Mesenchymal stem cell (in vitro differentiated cells and primary cell): ENCODE measurements around the gene CFAP206.

Experiments used
- DNase-seq: peaks from one replicate; pipeline ENCODE4 v3.0.0-alpha.2; 2013
- H2AFZ ChIP-seq: one replicate; pipeline ENCODE4 v1.6.1; 2013; ENCODE audit warnings: low read depth, mild to moderate bottlenecking, control low read depth, inconsistent platforms, low read length, moderate library complexity
- H2AK5ac ChIP-seq: 2 replicates; pipeline ENCODE4 v1.6.1; 2013; ENCODE audit warnings: low read length, moderate library complexity, mild to moderate bottlenecking, inconsistent platforms; ENCODE audit not compliant: severe bottlenecking
- H2BK120ac ChIP-seq: one replicate; pipeline ENCODE4 v1.6.1; 2013; ENCODE audit warnings: low read depth, mild to moderate bottlenecking, inconsistent platforms, low read length, moderate library complexity
- H2BK12ac ChIP-seq, 2 experiments: one replicate each; pipeline ENCODE4 v1.6.1; 2013; ENCODE audit warnings: inconsistent platforms in 2 of 2, low read length in 2 of 2, mild to moderate bottlenecking in 2 of 2, moderate library complexity in 2 of 2, control low read depth in 1 of 2
- H2BK15ac ChIP-seq: one replicate; pipeline ENCODE4 v1.6.1; 2013; ENCODE audit warnings: mild to moderate bottlenecking, low read depth, inconsistent platforms; ENCODE audit not compliant: poor library complexity, severe bottlenecking
- H2BK5ac ChIP-seq: 2 replicates; pipeline ENCODE4 v1.6.1; 2013; ENCODE audit warnings: low read depth, mild to moderate bottlenecking, low read length, control low read depth, inconsistent platforms; ENCODE audit not compliant: poor library complexity, severe bottlenecking
- H3K14ac ChIP-seq, 2 experiments: one replicate each; pipeline ENCODE4 v1.6.1; 2013; ENCODE audit warnings: inconsistent platforms in 2 of 2, low read length in 2 of 2, control low read depth in 1 of 2, mild to moderate bottlenecking in 1 of 2, moderate library complexity in 1 of 2
- H3K18ac ChIP-seq, 2 experiments: one replicate each; pipeline ENCODE4 v1.6.1; 2013; ENCODE audit warnings: inconsistent platforms in 2 of 2, low read length in 2 of 2, control low read depth in 1 of 2, low read depth in 1 of 2, mild to moderate bottlenecking in 1 of 2
- H3K23ac ChIP-seq, 2 experiments: one replicate each; pipeline ENCODE4 v1.6.1; 2013; ENCODE audit warnings: inconsistent platforms in 2 of 2, low read length in 2 of 2, mild to moderate bottlenecking in 2 of 2, moderate library complexity in 2 of 2, control low read depth in 1 of 2
- H3K27ac ChIP-seq: 2 replicates; pipeline ENCODE4 v1.5.1; 2013; ENCODE audit warnings: mild to moderate bottlenecking, moderate library complexity, low read length, control low read depth, inconsistent platforms; ENCODE audit not compliant: poor library complexity, severe bottlenecking
- H3K27me3 ChIP-seq, 2 experiments: 2 replicates each; pipeline versions ENCODE4 v1.6.1 to v1.7.0; 2013; ENCODE audit warnings: low read length in 2 of 2, mild to moderate bottlenecking in 2 of 2, moderate library complexity in 2 of 2, control low read depth in 1 of 2, inconsistent platforms in 1 of 2; ENCODE audit not compliant: control insufficient read depth in 1 of 2, insufficient read depth in 1 of 2
- H3K36me3 ChIP-seq, 2 experiments: 2 replicates each; pipeline versions ENCODE4 v1.6.1 to v1.7.0; 2013; ENCODE audit warnings: low read length in 2 of 2, control low read depth in 1 of 2, inconsistent platforms in 1 of 2, low read depth in 1 of 2, mild to moderate bottlenecking in 1 of 2; ENCODE audit not compliant: insufficient read depth in 2 of 2, control insufficient read depth in 1 of 2
- H3K4ac ChIP-seq, 2 experiments: one replicate each; pipeline ENCODE4 v1.6.1; 2013; ENCODE audit warnings: inconsistent platforms in 2 of 2, low read length in 2 of 2, mild to moderate bottlenecking in 2 of 2, moderate library complexity in 2 of 2, control low read depth in 1 of 2, low read depth in 1 of 2
- H3K4me1 ChIP-seq: 2 replicates; pipeline ENCODE4 v1.6.1; 2013; ENCODE audit warnings: low read depth, low read length, control low read depth; ENCODE audit not compliant: control insufficient read depth, insufficient read depth
- H3K4me2 ChIP-seq: 2 replicates; pipeline ENCODE4 v1.6.1; 2013; ENCODE audit warnings: low read length, mild to moderate bottlenecking, inconsistent platforms; ENCODE audit not compliant: poor library complexity, severe bottlenecking
- H3K4me3 ChIP-seq, 2 experiments: 2 replicates each; pipeline versions ENCODE4 v1.5.1 to v1.7.0; 2013; ENCODE audit warnings: low read length in 2 of 2, mild to moderate bottlenecking in 2 of 2, control low read depth in 1 of 2, low read depth in 1 of 2; ENCODE audit not compliant: insufficient read depth in 1 of 2
- H3K79me1 ChIP-seq: replicated peaks from 2 replicates; pipeline ENCODE4 v1.6.1; 2013; ENCODE audit warnings: mild to moderate bottlenecking, control low read depth, low read length, inconsistent platforms; ENCODE audit not compliant: poor library complexity, severe bottlenecking
- H3K9ac ChIP-seq: 2 replicates; pipeline ENCODE4 v1.7.0; 2013; ENCODE audit warnings: mild to moderate bottlenecking, low read length, moderate library complexity
- H3K9me3 ChIP-seq: 2 replicates; pipeline ENCODE4 v1.7.0; 2013; ENCODE audit warnings: mild to moderate bottlenecking, low read length; ENCODE audit not compliant: control insufficient read depth
- H4K8ac ChIP-seq: one replicate; pipeline ENCODE4 v1.6.1; 2013; ENCODE audit warnings: inconsistent platforms, mild to moderate bottlenecking, low read length, moderate library complexity
- H4K91ac ChIP-seq: one replicate; pipeline ENCODE4 v1.6.1; 2013; ENCODE audit warnings: mild to moderate bottlenecking, low read length, inconsistent platforms
- WGBS: methylation state at CpG from one replicate; pipeline ENCODE4 v1.1.7; 2013; ENCODE audit warnings: mixed read lengths; 5-methylcytosine and 5-hydroxymethylcytosine counted together

The CFAP206 gene

GRCh38 chr6:87431263-87431662 lies 23.5 kb downstream of the CFAP206 start:
- H3K9ac ChIP-seq: no peak overlapping the region
- H3K27ac ChIP-seq: no peak overlapping the region
- no peak for DNase-seq
- H4K8ac ChIP-seq: no peak overlapping the region
- H2BK120ac ChIP-seq: no peak overlapping the region
- H3K27me3 ChIP-seq: no peaks in the 10 kb centered on the region
- H4K91ac ChIP-seq: no peak overlapping the region
- no peak overlapping the region for H3K4me3 ChIP-seq
- no peak overlapping the region for H3K4ac ChIP-seq
- no peak overlapping the region for H3K23ac ChIP-seq
- H3K18ac ChIP-seq: no peak overlapping the region
- no peak overlapping the region for H3K14ac ChIP-seq
- no peaks in the 10 kb centered on the region for H3K4me1 ChIP-seq
- no peaks in the 10 kb centered on the region for H3K9me3 ChIP-seq
- H3K36me3 ChIP-seq: no peaks in the 10 kb centered on the region
- H2BK15ac ChIP-seq: no peak overlapping the region
- H2AK5ac ChIP-seq: no peak overlapping the region
- H2BK12ac ChIP-seq: no peak overlapping the region
- 79% methylated on average over 5 of the region's 5 CpGs for WGBS
- no peak overlapping the region for H2BK5ac ChIP-seq
- H3K4me2 ChIP-seq: no peak overlapping the region
- no peak overlapping the region for H2AFZ ChIP-seq
- no peaks in the 10 kb centered on the region for H3K79me1 ChIP-seq

GRCh38 chr6:87436435-87436834 lies 28.7 kb downstream of the CFAP206 start:
- H3K27me3 ChIP-seq: no peaks in the 10 kb centered on the region
- no peaks in the 10 kb centered on the region for H3K36me3 ChIP-seq
- peak; percentile 76 for DNase-seq
- H3K4ac ChIP-seq: no peak overlapping the region
- H2BK120ac ChIP-seq: no peak overlapping the region
- no peak overlapping the region for H2AFZ ChIP-seq
- no peak overlapping the region for H3K18ac ChIP-seq
- H3K79me1 ChIP-seq: no peaks in the 10 kb centered on the region
- no peak overlapping the region for H2BK12ac ChIP-seq
- H3K9ac ChIP-seq: no peak overlapping the region
- H2AK5ac ChIP-seq: no peak overlapping the region
- H3K27ac ChIP-seq: no peak overlapping the region
- H3K4me2 ChIP-seq: no peak overlapping the region
- H3K23ac ChIP-seq: no peak overlapping the region
- no peak overlapping the region for H2BK15ac ChIP-seq
- no peaks in the 10 kb centered on the region for H3K4me1 ChIP-seq
- H3K14ac ChIP-seq: no peak overlapping the region
- 8% methylated on average over 1 of the region's 4 CpGs for WGBS
- no peak overlapping the region for H4K91ac ChIP-seq
- H3K9me3 ChIP-seq: no peaks in the 10 kb centered on the region
- no peak overlapping the region for H3K4me3 ChIP-seq
- no peak overlapping the region for H2BK5ac ChIP-seq
- H4K8ac ChIP-seq: no peak overlapping the region

- Histone ChIP-seq H2BK15ac (no peak overlapping the region), H4K8ac (no peak overlapping the region), H2AK5ac (no peak overlapping the region), H3K4me2 (no peak overlapping the region), H3K36me3 (no peaks in the 10 kb centered on the region), H4K91ac (no peak overlapping the region), H2BK120ac (no peak overlapping the region), H3K27ac (no peak overlapping the region), H3K79me1 (no peaks in the 10 kb centered on the region), H3K4me3 (no peak overlapping the region), H3K4ac (no peak overlapping the region), H2BK12ac (no peak overlapping the region), H3K14ac (no peak overlapping the region), H3K9ac (no peak overlapping the region), H3K4me1 (no peaks in the 10 kb centered on the region), H3K18ac (no peak overlapping the region), H3K23ac (no peak overlapping the region), H3K27me3 (no peaks in the 10 kb centered on the region), H2BK5ac (no peak overlapping the region), H2AFZ (no peak overlapping the region), H3K9me3 (no peaks in the 10 kb centered on the region)
- 86% methylated on average over 5 of the region's 5 CpGs for WGBS
- DNase-seq: no peak
Observed at GRCh38 chr6:87441711-87442110, 33.9 kb downstream of the CFAP206 start.

GRCh38 chr6:87444362-87444761 lies 36.6 kb downstream of the CFAP206 start:
- Histone ChIP-seq H3K4me2 (no peak overlapping the region), H3K9ac (no peak overlapping the region), H2BK15ac (no peak overlapping the region), H3K4me3 (no peak overlapping the region), H3K4me1 (no peaks in the 10 kb centered on the region), H4K91ac (no peak overlapping the region), H4K8ac (no peak overlapping the region), H2BK5ac (no peak overlapping the region), H3K36me3 (no peaks in the 10 kb centered on the region), H2BK12ac (no peak overlapping the region), H3K14ac (no peak overlapping the region), H2AFZ (no peak overlapping the region), H3K27me3 (no peaks in the 10 kb centered on the region), H2BK120ac (no peak overlapping the region), H3K79me1 (no peaks in the 10 kb centered on the region), H2AK5ac (no peak overlapping the region), H3K27ac (no peak overlapping the region), H3K4ac (no peak overlapping the region), H3K9me3 (no peaks in the 10 kb centered on the region), H3K23ac (no peak overlapping the region), H3K18ac (no peak overlapping the region)
- WGBS: 80% methylated on average over 2 of the region's 2 CpGs
- no peak for DNase-seq
